Subcutaneous adipose tissue (tissue), 4 donors: ENCODE results near the gene CLASP1. TPM values are rescaled to one million over a fixed set of nuclear protein-coding genes. Genes with fewer than 3 reads are reported as not detected.

Experiments used
- total RNA-seq, 4 donors: library from RNA; depleted of rRNA; stranded (reverse); fragments of >200 nt; gene quantifications; one replicate each; pipeline ENCODE4 v1.1.0, GENCODE V29; 2016
- TF ChIP-seq, protein P1 (sequence below): fragments of 450-650 bp; IDR thresholded peaks from one replicate; pipeline ENCODE4 v1.5.1; 2016; ENCODE audit warnings: low read depth, mild to moderate bottlenecking, control low read depth, antibody characterized with exemption, moderate library complexity

CLASP1 gene
- total RNA-seq, 4 donors from 2014 or later: 94.0 to 166 (median 112) TPM

DNA sequence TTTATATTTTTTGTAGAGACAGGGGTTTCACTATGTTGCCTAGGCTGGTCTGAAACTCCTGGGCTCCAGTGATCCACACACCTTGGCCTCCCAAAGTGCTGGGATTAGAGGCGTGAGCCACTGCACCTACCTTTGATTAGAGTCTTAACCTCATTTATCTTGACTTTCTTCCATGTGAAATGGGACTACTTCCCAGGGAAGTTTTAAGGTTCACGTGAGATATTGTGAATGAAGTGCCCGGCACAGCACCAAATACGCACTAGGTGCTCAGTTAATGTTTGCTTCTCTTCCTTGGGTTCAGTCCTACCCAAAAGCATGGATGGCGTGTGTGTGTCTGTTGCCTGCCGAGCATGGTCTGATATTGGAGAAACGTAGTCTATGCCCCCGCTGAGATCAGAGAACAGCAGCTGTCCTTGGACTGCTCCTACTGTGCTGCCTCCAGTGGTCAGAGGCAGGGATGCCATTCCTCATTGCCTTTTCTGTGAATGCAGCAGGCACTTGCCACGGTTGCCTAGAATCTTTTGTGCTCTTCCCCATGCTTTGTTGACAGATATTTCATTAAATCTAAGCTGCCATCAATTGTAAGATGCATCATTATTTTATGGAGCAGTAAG is 351.9 kb downstream of the CLASP1 start:
- TF ChIP-seq, protein P1, sequence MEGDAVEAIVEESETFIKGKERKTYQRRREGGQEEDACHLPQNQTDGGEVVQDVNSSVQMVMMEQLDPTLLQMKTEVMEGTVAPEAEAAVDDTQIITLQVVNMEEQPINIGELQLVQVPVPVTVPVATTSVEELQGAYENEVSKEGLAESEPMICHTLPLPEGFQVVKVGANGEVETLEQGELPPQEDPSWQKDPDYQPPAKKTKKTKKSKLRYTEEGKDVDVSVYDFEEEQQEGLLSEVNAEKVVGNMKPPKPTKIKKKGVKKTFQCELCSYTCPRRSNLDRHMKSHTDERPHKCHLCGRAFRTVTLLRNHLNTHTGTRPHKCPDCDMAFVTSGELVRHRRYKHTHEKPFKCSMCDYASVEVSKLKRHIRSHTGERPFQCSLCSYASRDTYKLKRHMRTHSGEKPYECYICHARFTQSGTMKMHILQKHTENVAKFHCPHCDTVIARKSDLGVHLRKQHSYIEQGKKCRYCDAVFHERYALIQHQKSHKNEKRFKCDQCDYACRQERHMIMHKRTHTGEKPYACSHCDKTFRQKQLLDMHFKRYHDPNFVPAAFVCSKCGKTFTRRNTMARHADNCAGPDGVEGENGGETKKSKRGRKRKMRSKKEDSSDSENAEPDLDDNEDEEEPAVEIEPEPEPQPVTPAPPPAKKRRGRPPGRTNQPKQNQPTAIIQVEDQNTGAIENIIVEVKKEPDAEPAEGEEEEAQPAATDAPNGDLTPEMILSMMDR: no peak

DNA sequence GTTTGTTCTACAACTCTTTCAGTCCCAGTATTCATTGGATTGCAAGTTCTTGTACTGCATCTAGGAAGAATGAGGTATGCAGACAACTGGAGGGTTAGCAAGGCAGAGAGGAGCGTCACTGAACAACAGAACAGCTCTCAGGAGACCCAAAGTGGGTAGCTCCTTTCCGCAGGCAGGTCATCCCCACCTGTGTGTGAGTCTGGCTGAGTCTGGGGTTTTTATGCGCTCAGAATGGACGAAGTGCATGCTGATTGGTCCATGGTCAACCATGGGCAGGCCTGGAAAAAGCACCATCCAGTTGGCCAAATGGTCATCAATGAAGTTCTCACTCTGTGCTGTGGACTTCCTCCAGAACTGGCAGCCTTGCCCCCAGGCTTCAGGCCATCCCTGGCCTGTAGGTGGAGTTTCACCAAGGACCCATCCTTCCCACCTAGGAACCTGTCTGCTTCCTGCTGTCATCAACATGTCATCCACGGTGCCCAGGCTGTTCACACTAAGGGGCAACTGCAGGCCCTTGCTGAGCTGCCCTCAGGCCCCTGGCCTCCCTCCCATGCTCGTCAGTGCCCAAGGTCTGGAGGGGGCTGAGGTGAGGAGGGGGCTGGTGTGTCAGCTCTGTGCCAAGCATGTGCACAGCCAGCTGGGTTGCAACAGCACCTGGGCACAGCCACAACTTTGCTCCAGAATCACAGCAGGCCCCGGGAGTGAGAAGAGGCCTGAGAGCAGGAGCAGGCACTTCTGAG is 353.2 kb downstream of the CLASP1 start:
- TF ChIP-seq, protein P1: no peak

DNA sequence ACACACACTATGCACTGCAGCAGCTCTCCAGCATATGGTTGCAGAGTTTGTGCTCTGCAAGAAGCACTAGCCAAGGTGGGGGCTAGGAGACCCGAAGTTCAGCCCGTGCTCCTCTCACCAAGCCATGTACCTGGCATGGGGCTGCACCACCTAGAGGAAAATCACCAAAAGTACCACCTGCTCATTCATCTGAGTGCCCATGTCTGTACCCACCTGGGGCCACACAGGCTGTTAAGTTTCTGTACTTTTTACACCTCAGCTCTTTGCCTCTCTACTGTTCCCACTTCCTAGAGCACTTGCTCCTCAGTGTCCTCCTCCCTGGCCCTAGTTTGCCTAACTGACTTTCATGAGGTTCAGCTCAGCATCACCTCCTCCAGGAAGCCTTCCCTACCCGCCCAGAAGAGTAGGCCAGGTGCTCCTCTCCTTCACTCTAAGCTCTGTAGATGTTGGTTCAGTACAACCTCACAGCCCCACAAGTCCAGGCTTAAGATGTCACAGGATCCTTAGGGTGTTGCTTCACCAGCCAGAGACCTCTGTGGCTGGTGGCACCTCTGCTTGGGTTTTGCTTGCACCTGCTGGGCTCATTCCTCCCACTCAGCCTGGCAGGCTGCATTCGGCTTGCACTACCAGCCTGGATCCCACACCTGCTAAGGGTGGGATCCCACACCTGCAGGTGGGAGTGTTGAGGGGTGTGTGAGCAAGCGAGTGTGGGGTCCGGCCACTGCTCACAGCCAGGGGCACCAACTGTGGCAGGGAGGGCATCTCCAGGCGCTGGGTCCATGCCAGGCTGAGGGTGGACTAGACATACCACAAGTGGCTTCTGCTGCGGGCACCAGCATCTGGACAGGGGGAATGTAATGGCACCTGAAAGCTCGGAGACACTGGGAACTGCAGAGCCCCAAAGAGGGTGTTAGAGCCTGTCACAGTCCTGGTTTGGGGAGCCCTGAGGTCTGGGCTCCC is 354.1 kb downstream of the CLASP1 start:
- TF ChIP-seq, protein P1: no peak

- TF ChIP-seq, protein P1: no peak
Measured at GRCh38 chr2:121293450-121294325, 355.6 kb downstream of the CLASP1 start.

- TF ChIP-seq, protein P1: no peak
Measured at GRCh38 chr2:121291251-121291580, 358.0 kb downstream of the CLASP1 start.

DNA sequence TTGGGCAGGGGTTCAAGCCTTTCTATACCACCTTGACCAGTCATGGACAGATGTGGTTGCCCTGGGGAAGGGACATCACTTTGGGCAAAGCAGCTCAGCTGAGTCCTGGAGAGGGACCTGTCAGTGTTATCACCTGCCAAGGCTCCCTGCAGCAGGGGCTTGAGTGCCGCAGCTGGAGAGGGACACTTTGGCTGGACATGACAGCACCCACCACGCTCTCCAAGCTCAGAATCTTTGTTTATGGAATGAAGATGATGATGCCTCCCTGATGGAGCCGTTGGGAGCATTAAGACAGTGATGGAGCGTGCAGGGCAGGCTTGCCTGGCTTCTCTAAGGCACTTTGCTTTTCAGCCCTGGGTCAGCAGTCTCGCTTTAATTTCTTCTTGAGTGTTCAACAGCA is 360.0 kb downstream of the CLASP1 start:
- TF ChIP-seq, protein P1: no peak
